HG03025 (cell line): ENCODE data around the gene OTUD4.
"Not testable (repeated sequence)": the region's sequence is repeated elsewhere in the genome, so short reads cannot be mapped to it uniquely, and the experiment has no call there.

ENCODE experiments used
- ATAC-seq: cut with Tn5 transposase; IDR thresholded peaks from one replicate; pipeline ENCODE4 v1.9.1; 2021; ENCODE audit warnings: mild to moderate bottlenecking, moderate library complexity; ENCODE audit not compliant: unreplicated experiment, low FRiP score

The OTUD4 gene

DNA sequence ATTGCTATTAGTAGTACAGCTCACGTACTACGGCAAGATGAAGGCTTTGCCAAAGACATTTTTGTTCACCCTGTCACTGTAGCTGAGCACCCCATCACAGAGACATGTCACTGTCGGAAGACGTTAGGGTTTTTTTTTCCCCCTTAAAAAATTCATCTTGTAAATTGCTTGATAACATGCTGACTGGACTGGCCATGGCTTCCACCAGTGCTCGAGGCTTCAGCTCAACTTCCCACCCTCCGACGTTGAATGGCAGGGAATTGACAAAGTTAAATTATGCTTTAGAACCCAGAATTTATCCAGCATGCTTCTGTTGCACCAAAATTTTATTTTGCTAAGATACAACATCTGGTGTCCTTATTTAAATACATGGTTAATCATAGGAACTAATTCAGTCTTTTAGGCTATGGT is 707 bp upstream of the OTUD4 start:
- ATAC-seq, result no peak

DNA sequence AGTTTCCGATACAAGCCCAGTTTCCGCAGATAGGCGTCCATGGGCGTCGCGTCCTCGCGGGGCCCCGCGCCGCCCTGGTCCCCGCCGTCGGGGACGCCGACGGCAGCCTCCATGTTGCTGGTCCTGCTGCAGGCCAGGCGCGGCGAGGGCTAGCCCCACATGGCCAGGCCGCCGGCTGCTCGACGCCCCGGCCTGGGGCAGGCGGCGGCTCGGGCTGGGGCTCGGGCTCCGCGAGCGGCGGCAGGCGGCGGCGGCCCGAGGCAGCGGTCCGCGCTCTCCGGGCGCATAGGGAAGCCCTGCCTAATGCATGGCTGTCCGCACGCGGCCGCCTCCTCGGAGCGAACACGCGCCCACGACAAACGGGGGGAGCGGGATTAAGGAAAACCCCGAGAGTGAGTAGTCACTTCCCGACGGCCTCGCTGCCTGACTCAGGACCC is 510 bp downstream of the OTUD4 start:
- ATAC-seq, result peak; percentile 13

DNA sequence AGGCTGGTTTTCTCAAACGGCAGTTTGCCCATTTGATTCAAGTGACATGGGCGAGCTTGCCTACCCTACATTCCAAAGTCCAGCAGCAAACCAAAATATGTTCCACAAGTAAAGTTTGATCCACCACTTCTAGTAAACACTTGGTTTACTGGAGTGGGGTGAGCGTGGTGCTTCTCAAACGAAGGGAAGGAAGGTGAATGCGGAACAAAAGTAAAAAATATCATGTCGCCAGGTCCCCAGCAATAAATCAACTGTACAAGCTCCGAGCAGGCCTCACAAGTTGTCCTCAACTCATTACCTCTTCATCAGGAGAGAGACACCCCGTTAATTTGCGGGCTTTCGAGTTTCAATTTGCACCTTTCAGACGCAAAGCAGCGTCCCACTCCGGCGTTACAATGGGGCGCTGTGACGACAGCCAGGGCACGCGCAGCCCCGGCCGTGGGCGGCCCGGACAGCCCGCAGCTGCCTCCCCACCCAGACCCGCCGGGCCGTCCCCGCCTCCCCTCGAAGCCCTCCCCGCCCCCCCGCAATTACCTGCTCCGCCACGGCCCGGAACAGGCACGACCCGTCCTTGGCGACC is 1.0 kb downstream of the OTUD4 start:
- peak; percentile 44 for ATAC-seq

DNA sequence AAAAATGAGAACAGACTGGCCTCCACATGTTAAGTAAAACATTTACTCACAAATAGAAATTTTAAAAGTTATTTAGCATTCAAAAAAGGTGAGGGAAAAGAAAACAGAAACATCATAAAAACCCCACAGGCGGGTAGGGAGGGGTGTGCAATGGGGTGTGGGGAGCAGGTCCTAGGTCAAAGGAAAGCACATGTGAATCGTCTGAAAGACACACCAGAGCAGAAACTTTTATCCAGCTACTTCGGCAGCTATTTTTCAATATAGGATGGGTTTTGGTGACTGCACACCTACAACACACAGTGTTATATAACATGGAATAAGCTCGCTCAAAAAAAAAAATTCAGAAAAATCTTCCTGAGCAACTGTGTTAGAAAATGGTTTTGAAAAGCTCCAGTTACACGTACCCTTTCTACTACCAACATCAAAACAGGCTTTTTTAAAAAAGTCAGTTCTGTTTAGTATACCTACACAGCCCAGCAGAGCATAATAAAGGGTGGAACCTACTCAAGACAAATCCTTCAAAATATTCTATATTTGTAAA is 1.6 kb downstream of the OTUD4 start:
- ATAC-seq, result no peak

DNA sequence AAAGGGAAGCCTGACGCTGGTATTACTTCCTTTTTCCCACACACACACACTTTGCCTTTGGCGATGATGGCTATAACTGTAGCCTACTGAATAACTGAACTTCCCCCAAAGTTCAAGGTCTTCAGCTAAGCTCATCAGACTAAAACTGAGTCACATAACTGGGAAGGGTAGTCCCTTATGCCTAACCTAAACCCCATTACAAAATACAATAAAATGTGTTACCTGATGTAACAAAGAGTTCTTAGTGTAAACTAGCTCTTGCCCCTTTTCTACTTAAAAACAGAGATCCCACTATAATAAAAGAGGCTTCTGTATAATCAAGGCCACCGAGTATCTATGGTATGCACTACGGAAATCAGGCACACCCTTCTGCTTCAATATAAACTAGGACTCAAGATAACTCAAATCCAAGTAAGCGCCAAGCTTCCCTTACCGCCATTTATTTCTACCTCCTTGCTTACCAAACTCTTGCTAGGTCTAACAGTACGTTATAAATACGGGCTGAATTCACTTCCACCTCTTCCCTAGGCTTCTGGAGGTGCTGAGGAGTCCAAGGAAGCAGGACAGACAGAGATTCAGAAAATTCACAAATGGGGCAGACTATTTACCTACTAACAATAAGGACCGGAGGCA is 2.4 kb downstream of the OTUD4 start:
- no peak for ATAC-seq

DNA sequence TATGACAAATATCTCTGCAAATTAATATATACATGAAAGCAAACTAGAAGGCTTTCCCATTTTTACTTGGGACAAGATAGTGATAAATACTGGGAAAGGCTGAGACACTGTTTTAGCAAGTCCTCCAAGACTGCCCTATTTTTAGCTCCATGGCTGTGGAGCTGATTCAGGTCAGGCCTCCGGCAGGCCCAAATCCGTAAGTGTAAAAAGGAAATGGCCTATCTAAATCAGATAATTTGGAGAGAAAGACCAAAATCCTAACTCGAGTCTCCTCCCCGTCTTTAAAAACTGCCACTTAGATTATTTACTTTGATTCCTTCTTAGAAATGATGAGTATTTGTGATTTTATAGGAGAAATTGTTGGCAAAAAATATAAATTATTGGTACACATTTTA is 2.9 kb downstream of the OTUD4 start:
- ATAC-seq, result no peak

DNA sequence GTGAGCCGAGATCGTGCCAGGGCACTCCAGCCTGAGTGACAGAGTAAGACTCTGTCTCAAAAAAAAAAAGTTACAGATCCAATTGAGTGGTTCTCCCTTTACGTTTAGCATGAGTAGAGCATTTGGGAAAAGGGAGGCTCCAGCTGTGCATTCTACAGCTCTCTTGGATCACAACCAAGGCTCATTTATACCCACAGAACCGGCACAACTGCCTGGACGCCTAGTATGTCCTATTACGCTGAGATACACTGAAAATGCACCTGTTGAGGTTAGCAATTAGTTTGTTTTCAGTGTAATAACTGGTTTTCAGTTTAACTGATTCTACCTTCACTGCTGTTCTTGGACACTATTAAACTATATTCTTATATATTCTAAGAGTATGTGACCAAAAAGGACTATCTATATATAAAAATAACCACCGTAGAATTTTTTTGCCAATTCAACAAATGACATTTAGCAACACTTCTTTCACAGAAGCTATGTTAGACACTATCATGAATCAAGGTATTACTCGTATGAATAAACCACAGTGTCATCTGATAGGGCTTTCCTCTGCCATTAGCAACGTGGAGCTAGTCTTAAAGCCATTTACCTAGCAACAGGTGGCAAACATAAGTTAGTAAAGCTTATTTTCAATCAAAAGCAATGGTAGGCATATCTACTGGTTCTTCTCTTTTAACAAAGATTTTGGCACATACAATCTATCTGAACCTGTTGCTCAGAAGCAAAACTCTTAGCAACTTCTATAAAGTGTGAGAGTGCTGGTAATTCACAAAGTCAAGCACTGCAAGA is 3.6 kb downstream of the OTUD4 start:
- no peak for ATAC-seq

DNA sequence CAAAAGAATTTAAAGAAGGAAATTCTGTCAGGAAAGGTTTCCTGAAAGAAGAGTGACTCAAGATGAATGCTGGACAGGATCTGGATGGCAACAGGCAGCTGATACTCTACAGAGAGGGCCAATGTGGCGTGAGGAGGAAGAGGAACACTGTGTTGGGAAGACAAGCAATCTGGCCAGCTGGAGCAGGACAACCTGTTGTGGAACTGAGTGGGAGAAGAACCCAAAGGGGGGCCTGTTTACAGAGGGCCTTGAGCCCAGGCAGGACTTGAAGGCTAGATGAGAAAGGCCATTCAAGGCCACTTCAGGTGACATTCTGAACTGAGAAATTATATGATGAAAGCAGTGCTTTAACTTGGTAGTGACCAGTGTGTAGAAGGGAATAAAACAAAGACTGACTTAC is 8.5 kb downstream of the OTUD4 start:
- no peak for ATAC-seq

DNA sequence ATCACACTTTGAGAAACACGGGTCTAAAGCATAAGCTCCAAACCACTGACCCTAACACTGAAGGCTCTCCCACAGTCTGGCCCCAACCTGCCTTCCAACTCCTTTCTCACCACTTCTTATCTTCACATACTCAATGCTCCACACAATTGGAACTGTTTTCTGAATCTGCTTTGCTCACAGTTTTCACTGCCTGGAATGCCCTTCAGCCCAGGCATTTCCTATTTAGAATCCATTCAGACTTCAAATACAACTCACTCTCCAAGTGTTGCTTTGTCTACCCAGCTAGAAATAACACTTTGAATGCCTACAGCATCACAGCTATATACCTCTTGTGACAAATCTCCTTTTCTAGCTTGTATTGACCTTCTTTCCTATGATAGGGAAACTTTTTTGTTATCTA is 10.2 kb downstream of the OTUD4 start:
- no peak for ATAC-seq

DNA sequence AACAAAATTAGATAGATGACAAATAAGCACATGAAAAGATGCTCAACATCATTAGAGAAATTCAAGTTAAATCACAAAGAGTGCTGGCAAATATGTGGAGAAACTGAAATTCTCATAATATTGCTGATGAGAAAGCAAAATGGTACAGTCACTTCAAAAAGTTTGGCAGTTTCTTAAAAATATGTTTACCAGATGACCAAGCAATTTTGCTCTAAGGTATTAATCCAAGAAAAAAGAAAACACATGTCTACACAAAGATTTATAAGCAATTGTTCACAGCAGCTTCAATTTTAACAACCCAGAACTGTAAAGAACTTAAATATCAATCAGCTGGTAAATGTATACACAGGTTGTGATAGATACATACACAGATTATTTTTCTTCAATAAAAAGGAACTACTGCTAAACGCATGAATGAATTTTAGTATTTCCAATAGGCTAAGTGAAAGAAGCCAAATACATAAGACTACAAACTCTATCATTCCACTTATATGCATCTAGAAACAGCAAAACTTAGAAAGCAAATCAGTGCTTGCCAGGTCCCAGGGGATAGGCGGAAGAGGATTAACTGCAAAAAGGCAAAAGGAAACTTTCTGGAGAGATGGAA is 11.7 kb downstream of the OTUD4 start:
- no peak for ATAC-seq

DNA sequence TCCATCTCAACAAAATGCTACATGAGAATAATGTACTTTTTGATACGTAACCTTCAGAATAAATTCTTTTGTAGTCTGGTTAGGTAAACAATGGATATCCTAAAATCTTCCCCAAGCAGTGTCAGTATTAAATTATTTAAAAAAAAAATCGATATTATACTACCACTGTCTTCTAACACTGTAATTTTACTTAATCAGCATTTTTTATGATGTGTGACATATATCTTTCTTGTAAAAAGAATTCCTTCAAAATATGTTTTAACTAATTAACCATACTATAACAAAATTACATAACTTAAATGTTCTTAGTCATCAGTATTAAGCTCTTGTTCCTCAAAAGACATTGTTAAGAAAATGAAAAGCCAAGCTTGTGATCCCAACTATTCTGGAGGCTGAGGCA is 12.5 kb downstream of the OTUD4 start:
- ATAC-seq, result no peak

DNA sequence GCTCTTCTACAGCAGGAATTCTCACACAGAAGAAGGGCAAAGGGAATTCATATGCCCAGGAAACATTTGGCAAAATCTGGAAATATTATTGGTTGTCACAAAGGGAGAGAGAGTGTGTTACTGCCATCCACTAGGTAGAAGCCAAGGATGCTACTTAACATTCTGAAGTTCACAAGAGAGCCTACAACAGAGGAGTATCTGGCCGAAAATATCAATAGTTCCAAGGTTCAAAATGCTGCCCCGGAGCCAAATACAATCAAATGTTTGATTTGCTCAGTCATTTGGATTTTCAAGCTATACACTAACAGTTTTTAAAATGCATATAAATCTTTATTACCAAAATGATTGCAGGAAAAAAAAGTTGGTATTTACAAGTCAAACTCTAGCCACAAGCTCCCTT is 18.8 kb downstream of the OTUD4 start:
- no peak for ATAC-seq

DNA sequence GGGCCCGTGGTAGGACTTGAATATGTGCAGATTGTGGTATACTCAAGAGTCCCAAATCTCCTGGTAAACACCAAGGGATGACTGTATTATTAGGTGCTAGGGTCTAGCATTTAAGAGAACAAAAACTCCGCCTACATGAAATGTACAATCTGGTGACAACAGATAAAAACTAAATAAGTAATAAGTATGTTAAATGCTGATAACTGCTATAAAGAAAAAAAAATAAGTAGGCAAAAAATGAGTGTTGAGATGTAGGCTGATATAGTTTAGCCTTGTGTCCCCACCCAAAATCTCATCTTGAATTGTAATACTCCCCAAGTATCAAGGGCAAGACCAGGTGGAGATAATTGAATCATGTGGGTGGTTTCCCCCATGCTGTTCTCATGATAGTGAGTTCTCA is 23.4 kb downstream of the OTUD4 start:
- no peak for ATAC-seq

DNA sequence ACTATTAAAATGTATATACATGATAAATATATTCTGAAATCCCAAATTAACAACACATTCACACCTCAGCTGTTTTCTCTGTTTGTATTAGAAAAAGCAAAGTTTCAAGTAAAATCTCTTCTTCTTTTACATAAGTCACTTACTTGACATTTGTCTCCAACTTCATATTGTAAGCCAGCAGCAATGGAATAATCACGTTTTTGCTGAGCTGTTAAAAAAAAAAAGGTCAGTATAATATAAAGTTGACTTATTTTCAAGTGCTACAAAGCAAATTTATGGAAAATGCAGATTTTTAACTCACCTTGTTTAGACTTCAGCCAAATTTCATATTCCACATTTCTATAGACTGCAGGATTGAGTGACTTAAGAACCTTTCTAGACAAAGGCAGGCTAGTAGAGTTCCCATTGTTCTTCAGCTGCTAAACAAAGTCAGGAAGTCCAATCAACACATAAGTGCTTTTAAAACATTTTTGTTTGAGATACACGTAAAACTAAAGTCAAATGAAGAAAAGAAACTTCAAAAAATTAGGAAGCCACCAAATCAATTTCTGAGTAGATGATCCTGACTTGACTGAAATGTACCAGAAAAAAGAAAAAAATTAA is 25.0 kb downstream of the OTUD4 start:
- no peak for ATAC-seq

DNA sequence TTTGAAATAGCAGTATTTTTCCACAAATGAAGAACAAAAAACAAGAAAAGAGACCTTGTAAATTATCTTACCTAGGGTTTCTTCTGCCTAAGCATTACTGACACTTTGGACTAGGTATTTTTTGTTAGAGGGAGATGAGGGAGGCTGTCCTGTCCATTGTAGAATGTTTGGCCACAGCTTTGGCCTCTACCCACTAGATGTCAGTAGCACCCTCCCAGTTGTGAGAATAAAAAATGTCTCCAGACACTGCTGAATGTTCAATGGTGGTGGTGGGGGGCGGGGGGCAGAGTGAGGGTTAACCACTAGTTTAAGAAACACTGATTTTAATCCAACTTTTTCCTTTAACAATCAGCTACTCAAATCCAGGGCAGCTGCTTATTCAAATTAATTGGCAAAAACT is 25.8 kb downstream of the OTUD4 start:
- peak; percentile 59 for ATAC-seq

DNA sequence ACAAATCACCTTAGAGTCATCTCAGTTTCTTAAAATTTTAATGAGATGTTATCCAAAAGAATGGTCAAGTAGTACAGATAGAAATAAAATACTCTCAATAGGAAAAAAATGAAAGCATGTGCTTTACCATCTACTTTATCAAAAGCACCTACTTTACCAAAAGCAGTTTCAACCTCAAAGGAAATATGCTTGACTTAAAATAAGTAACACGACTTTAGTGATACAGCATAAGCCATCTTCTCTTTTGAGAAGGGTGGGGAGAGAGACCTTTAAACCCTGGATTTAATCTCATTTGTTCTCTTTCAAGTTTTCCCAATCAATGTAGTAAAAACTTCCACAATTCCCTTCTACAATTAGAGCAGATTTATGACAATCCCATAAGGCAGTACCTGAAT is 26.5 kb downstream of the OTUD4 start:
- no peak for ATAC-seq

DNA sequence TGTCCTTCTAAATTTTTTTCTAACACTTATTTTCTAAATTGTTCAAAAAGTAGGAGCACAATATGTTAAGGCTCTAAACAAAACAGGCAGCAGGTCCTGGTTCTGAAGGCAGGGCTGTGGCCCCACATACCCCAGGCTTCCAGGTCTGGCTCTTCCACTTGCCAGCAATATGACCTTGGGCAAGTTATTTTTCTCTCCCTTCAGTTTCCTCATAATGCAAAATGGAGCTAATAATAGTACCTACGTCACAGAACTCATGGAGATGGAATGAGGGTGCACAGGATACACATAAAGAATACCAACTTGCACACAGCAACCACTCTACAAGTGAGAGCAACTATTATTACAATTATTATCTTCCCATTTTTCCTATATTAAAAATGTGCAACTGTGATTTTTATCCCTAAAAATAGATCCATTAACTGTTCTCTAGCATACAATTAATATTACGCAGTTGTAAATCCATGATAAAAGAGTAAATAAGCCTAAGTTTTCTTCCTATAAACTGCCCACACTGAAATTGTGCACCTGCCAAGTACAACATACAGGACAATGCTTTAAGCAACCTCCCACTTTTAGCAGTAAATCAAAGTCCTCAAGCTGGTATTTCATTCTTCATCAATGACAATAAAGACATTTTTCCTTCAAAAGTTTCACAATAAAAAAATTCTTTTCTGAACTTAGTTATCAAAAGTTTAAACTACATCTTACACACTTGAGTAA is 27.0 kb downstream of the OTUD4 start:
- ATAC-seq, result no peak

DNA sequence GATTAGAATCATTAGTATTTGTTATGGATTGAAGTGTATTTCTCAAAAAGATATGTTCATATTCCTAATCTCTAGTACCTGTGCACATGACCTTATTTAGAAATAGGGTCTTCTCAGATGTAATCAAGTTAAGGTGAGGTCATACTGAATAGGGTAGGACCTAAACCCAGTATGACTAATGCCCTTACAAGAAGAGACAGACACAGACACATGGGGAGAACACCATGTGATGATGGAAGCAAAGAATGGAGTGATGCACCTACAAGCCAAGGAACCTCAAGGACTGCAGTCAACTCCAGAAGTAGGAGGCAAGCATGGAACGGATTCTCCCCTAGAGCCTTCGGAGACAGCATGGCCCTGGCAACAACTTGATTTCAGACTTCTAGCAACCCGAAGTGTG is 31.4 kb downstream of the OTUD4 start:
- no peak for ATAC-seq

DNA sequence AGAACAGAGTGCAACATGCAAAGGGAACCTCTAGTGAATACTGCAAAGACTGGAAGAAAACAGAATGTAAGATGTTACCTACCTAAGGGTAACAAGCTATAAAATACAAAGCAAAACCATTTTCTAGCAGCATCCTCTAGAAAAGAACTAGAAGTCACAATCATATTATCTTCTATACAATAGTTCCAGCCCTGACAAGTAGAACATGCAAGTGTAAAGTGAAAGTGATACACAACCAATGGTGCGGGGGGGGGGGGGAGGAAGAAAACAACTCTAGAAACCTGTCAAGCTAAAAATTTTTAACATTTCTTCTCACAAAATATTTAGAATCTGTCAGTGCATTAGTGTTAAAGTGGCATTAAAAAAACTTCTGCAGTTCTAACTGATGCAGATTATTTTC is 44.2 kb downstream of the OTUD4 start:
- not testable (repeated sequence) for ATAC-seq

DNA sequence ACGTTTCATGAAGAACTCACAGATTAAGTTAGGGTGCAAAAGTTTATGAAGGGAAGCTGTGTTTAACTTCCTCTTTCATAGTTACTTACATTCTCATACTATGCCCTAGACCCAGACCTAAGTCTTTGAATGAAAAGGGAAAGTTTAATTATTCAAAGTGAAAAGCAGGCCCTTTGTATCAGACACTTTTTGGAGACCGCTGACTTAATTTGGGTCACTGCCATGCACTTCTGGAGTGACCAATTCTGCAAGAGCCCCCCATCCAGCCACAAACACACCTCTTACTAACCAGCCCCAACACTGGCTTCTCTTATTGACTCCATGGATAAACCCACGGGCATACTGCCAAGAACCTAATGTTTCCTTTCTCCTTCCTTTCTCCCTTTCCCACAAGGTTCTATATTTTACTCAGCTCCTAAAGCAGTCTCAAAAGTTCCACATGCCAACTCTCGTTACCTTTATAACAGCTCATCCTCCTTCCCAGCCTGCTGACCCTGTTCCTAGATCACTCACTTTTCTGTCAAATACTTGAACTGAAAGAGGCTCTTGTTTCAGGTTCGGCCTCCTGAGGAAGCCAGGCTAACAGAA is 47.8 kb downstream of the OTUD4 start:
- peak; percentile 51 for ATAC-seq
